HepG2 (cell line): ENCODE results near the gene ARSB. TPM values are rescaled to one million over a fixed set of nuclear protein-coding genes. Genes with fewer than 3 reads are reported as not detected.

Source experiments
- ASH2L ChIP-seq: fragments of 300-600, 200-600 bp; sonication (generic); IDR thresholded peaks from 2 replicates; pipeline ENCODE4 v1.7.0; 2017; ENCODE audit warnings: low read depth, mild to moderate bottlenecking, moderate library complexity, mixed read lengths, low read length; ENCODE audit not compliant: insufficient read length
- CBX5 ChIP-seq: sonication (generic); formaldehyde crosslinking; IDR thresholded peaks from 2 replicates; pipeline ENCODE4 v1.4.0; 2020; ENCODE audit warnings: missing genetic modification reagents, borderline replicate concordance
- EED ChIP-seq: sonication (generic); formaldehyde crosslinking; IDR thresholded peaks from 2 replicates; pipeline ENCODE4 v1.5.0; 2020; ENCODE audit warnings: mild to moderate bottlenecking, missing genetic modification reagents
- JUND ChIP-seq: sonication (generic); formaldehyde crosslinking; IDR thresholded peaks from 2 replicates; pipeline ENCODE4 v1.8.0; 2022; ENCODE audit warnings: mild to moderate bottlenecking, missing genetic modification reagents
- MYPOP ChIP-seq: sonication (generic); formaldehyde crosslinking; IDR thresholded peaks from 2 replicates; pipeline ENCODE4 v1.8.1; 2023; ENCODE audit warnings: mild to moderate bottlenecking, moderate library complexity, missing genetic modification reagents
- NFIC ChIP-seq: IDR thresholded peaks from 2 replicates; pipeline ENCODE4 v1.6.1; 2012; ENCODE audit warnings: mild to moderate bottlenecking, low read length, inconsistent platforms
- NR2F1 ChIP-seq, 2 experiments: fragments of 450-650 bp in 1 of 2; formaldehyde crosslinking in 1 of 2; IDR thresholded peaks; 2 replicates each; pipeline versions ENCODE4 v1.5.0 to v1.6.1; 2016 to 2020; ENCODE audit warnings: mild to moderate bottlenecking in 1 of 2, missing compliant biosample characterization in 1 of 2, missing genetic modification reagents in 1 of 2, moderate library complexity in 1 of 2
- ZBTB10 ChIP-seq: sonication (generic); formaldehyde crosslinking; IDR thresholded peaks from 2 replicates; pipeline ENCODE4 v1.4.0; 2020; ENCODE audit warnings: missing genetic modification reagents, borderline replicate concordance
- ZNF230 ChIP-seq: sonication (generic); formaldehyde crosslinking; IDR thresholded peaks from 2 replicates; pipeline ENCODE4 v1.4.0; 2020; ENCODE audit warnings: mild to moderate bottlenecking, missing genetic modification reagents
- ZNF234 ChIP-seq: sonication (generic); formaldehyde crosslinking; conservative IDR thresholded peaks from 2 replicates; pipeline ENCODE4 v1.5.1; 2020; ENCODE audit warnings: mild to moderate bottlenecking, missing genetic modification reagents
- ZNF407 ChIP-seq: sonication (generic); formaldehyde crosslinking; IDR thresholded peaks from one replicate; pipeline ENCODE4 v1.5.1; 2020; ENCODE audit warnings: mild to moderate bottlenecking, missing genetic modification reagents; ENCODE audit errors: not compliant biosample characterization
- polyA plus RNA-seq, 8 experiments: library from polyadenylated mRNA; depleted of rRNA in 3 of 8; stranded (reverse) in 7 of 8; unstranded in 1 of 8; fragments of >200 nt; fragmentation: Illumina TruSeq in 4 of 8; extraction: Trizol in 4 of 8; gene quantifications; 2 replicates each; pipeline versions ENCODE4 v1.2.1 to v1.2.3, GENCODE V29; 2011 to 2016; ENCODE audit warnings: low read depth in 4 of 8, missing spikeins in 1 of 8, mixed read lengths in 1 of 8; ENCODE audit not compliant: insufficient read depth in 1 of 8
- total RNA-seq, 5 experiments: library from RNA; depleted of rRNA; stranded (reverse); fragments of >200 nt; fragmentation: Illumina TruSeq; extraction: Trizol; gene quantifications; 2 replicates each; pipeline ENCODE4 v1.2.3, GENCODE V29; 2016; ENCODE audit warnings: low read depth in 1 of 5
- TF ChIP-seq, protein P1 (sequence below): sonication (generic); formaldehyde crosslinking; IDR thresholded peaks from 2 replicates; pipeline ENCODE4 v1.4.0; 2020; ENCODE audit warnings: missing genetic modification reagents
- TF ChIP-seq, protein P2 (sequence below): sonication (generic); formaldehyde crosslinking; IDR thresholded peaks from 2 replicates; pipeline ENCODE4 v1.5.0; 2020; ENCODE audit warnings: missing genetic modification reagents

The ARSB gene
- total and polyA plus RNA-seq, 2 of the 13 experiments (the other 11 are each of a cell fraction or from before 2014, with no cell fraction given) = 52.6 to 66.4 TPM

- no peak for TF ChIP-seq ZNF407 (CRISPR knock-in tag)
- no peak for TF ChIP-seq CBX5 (CRISPR knock-in tag)
- TF ChIP-seq ZNF230 = no peak
- peak in 1 of 2 experiments; percentile 75; a peak in 2 of 4 replicates for TF ChIP-seq NR2F1 (CRISPR knock-in tag; IDR thresholded peaks at IDR 0.05)
- TF ChIP-seq, protein P1, sequence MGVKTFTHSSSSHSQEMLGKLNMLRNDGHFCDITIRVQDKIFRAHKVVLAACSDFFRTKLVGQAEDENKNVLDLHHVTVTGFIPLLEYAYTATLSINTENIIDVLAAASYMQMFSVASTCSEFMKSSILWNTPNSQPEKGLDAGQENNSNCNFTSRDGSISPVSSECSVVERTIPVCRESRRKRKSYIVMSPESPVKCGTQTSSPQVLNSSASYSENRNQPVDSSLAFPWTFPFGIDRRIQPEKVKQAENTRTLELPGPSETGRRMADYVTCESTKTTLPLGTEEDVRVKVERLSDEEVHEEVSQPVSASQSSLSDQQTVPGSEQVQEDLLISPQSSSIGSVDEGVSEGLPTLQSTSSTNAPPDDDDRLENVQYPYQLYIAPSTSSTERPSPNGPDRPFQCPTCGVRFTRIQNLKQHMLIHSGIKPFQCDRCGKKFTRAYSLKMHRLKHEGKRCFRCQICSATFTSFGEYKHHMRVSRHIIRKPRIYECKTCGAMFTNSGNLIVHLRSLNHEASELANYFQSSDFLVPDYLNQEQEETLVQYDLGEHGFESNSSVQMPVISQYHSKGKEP (CRISPR knock-in tag) = no peak
- no peak for TF ChIP-seq ZBTB10 (CRISPR knock-in tag)
- TF ChIP-seq JUND (CRISPR knock-in tag) = no peak
- peak; percentile 97 for TF ChIP-seq ASH2L
- no peak for TF ChIP-seq ZNF234 (CRISPR knock-in tag)
- TF ChIP-seq NFIC = peak; percentile 91
- TF ChIP-seq EED (CRISPR knock-in tag) = no peak
- TF ChIP-seq, protein P2, sequence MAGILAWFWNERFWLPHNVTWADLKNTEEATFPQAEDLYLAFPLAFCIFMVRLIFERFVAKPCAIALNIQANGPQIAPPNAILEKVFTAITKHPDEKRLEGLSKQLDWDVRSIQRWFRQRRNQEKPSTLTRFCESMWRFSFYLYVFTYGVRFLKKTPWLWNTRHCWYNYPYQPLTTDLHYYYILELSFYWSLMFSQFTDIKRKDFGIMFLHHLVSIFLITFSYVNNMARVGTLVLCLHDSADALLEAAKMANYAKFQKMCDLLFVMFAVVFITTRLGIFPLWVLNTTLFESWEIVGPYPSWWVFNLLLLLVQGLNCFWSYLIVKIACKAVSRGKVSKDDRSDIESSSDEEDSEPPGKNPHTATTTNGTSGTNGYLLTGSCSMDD (CRISPR knock-in tag) = no peak
- TF ChIP-seq MYPOP = no peak
Measured at GRCh38 chr5:79030663-79031484, 45.8 kb upstream of the ARSB start (continued).
